K562 (cell line): ENCODE measurements around the gene COL4A1. TPM values are rescaled to one million over a fixed set of nuclear protein-coding genes. Genes with fewer than 3 reads are reported as not detected.

Experiments
- ATAC-seq: fragments of 200-7000 bp; cut with Tn5 transposase; 3 replicates; pipeline ENCODE4 v1.9.1; 2020; ENCODE audit warnings: moderate library complexity
- BruUV-seq: library from RNA; stranded (reverse); fragments of 400-500 nt; replicated peaks from 2 replicates; lab custom pipeline; 2021; lab: Mats Ljungman, UMichigan
- CTCF ChIA-PET: fragments of 300-600 bp; formaldehyde crosslinking; extraction: SDS; loops from one replicate; lab custom pipeline; 2021; ENCODE audit warnings: low intra/inter-chr PET ratio; lab: Yijun Ruan, JAX
- POLR2A ChIA-PET: fragments of 300-600, 350-650 bp; sonication (Branson Sonifier 250); formaldehyde crosslinking; extraction: SDS; loops from one replicate; lab custom pipeline; 2021; ENCODE audit warnings: antibody characterized with exemption, inconsistent platforms; lab: Yijun Ruan, JAX
- DNase-seq, 4 experiments: peaks; one replicate each; pipeline versions ENCODE4 v3.0.0 to v3.0.0-alpha.2; 2011 to 2018; ENCODE audit warnings: low spot score in 3 of 4, mixed read lengths in 3 of 4; ENCODE audit errors: extremely low read depth in 1 of 4
- FAIRE-seq: peaks from 2 replicates; lab custom pipeline; 2011; peaks lifted over from hg19 to GRCh38; lab: Jason Lieb, UNC
- H2AFZ ChIP-seq: 2 replicates; pipeline ENCODE4 v1.6.0; 2011; ENCODE audit warnings: low read depth, low read length, control low read depth, inconsistent platforms
- H3K27ac ChIP-seq: fragments of 200-600 bp; 3 replicates; pipeline ENCODE4 v1.8.0; 2011; ENCODE audit warnings: low read depth, mild to moderate bottlenecking, control low read depth, inconsistent platforms, low read length, moderate library complexity, mixed read lengths; ENCODE audit errors: extremely low read depth
- H3K27me3 ChIP-seq, 2 experiments: fragments of 300-600 bp in 1 of 2; 2 replicates in 1 of 2; 3 replicates in 1 of 2; pipeline versions ENCODE4 v1.6.0 to v1.8.0; 2011; ENCODE audit warnings: inconsistent platforms in 2 of 2, low read length in 2 of 2, mild to moderate bottlenecking in 1 of 2, mixed read lengths in 1 of 2, moderate library complexity in 1 of 2; ENCODE audit not compliant: control insufficient read depth in 2 of 2, insufficient read depth in 2 of 2
- H3K36me3 ChIP-seq: fragments of 300-600 bp; 3 replicates; pipeline ENCODE4 v1.8.0; 2011; ENCODE audit warnings: mild to moderate bottlenecking, low read length, inconsistent platforms; ENCODE audit not compliant: control insufficient read depth, insufficient read depth
- H3K4me1 ChIP-seq, 2 experiments: fragments of 200-600 bp in 1 of 2; replicated peaks in 1 of 2; 2 replicates in 1 of 2; 3 replicates in 1 of 2; pipeline versions ENCODE4 v1.5.1 to v1.8.0; 2011; ENCODE audit warnings: inconsistent platforms in 2 of 2, low read length in 2 of 2, mild to moderate bottlenecking in 1 of 2, mixed read lengths in 1 of 2, moderate library complexity in 1 of 2; ENCODE audit not compliant: control insufficient read depth in 2 of 2, insufficient read depth in 2 of 2
- H3K4me2 ChIP-seq: 2 replicates; pipeline ENCODE4 v1.6.1; 2011; ENCODE audit warnings: low read length, control low read depth, inconsistent platforms, mixed read lengths; ENCODE audit not compliant: insufficient read depth
- H3K4me3 ChIP-seq: fragments of 200-600 bp; sonication (generic), shearing (Covaris generic); 2 replicates; pipeline ENCODE4 v1.5.1; 2016; ENCODE audit warnings: control low read depth, inconsistent platforms
- H3K79me2 ChIP-seq: fragments of 200-600 bp; 3 replicates; pipeline ENCODE4 v1.8.0; 2011; ENCODE audit warnings: low read length, inconsistent platforms; ENCODE audit not compliant: control insufficient read depth, insufficient read depth
- H3K9ac ChIP-seq, 2 experiments: 2 replicates each; pipeline versions ENCODE4 v1.6.0 to v1.6.1; 2011; ENCODE audit warnings: low read depth in 2 of 2, low read length in 2 of 2, control low read depth in 1 of 2, inconsistent platforms in 1 of 2, mild to moderate bottlenecking in 1 of 2, mixed read lengths in 1 of 2; ENCODE audit not compliant: insufficient read depth in 1 of 2
- H3K9me1 ChIP-seq: one replicate; pipeline ENCODE4 v1.6.0; 2011; ENCODE audit warnings: inconsistent platforms, mild to moderate bottlenecking, low read length, moderate library complexity; ENCODE audit not compliant: control insufficient read depth, insufficient read depth
- H3K9me3 ChIP-seq: replicated peaks from 2 replicates; pipeline ENCODE4 v1.5.1; 2011; ENCODE audit warnings: low read depth, low read length, inconsistent platforms; ENCODE audit not compliant: control insufficient read depth, insufficient read depth
- H4K20me1 ChIP-seq: replicated peaks from 2 replicates; pipeline ENCODE4 v1.6.1; 2011; ENCODE audit warnings: low read length, inconsistent platforms, mixed read lengths; ENCODE audit not compliant: control insufficient read depth, insufficient read depth
- BRD9 ChIP-seq: fragments of 450-650 bp; IDR thresholded peaks from 2 replicates; pipeline ENCODE4 v1.6.1; 2018; ENCODE audit warnings: low read depth; ENCODE audit not compliant: partially characterized antibody
- ESRRA ChIP-seq: fragments of 450-650 bp; IDR thresholded peaks from 2 replicates; pipeline ENCODE4 v1.6.1; 2014; ENCODE audit warnings: low read depth, mild to moderate bottlenecking, moderate library complexity, borderline replicate concordance
- HIVEP1 ChIP-seq: fragments of 250-450 bp; sonication (Bioruptor Pico); IDR thresholded peaks from 2 replicates; pipeline ENCODE4 v1.4.0; 2020; ENCODE audit warnings: mild to moderate bottlenecking
- MAFG ChIP-seq: fragments of 450-650 bp; conservative IDR thresholded peaks from 2 replicates; pipeline ENCODE4 v1.6.1; 2016; ENCODE audit warnings: missing genetic modification characterization, missing compliant biosample characterization
- NFE2L1 ChIP-seq: fragments of 450-650 bp; IDR thresholded peaks from 2 replicates; pipeline ENCODE4 v1.6.1; 2016; ENCODE audit warnings: missing genetic modification characterization, low read depth, mild to moderate bottlenecking, missing compliant biosample characterization, moderate library complexity, borderline replicate concordance
- PHB ChIP-seq: fragments of 250-450 bp; sonication (Bioruptor Pico); IDR thresholded peaks from 2 replicates; pipeline ENCODE4 v1.5.0; 2021
- SNIP1 ChIP-seq: fragments of 450-650 bp; IDR thresholded peaks from 2 replicates; pipeline ENCODE4 v1.7.1; 2017; ENCODE audit warnings: low read depth, mild to moderate bottlenecking
- XRCC5 ChIP-seq: fragments of 200-400 bp; formaldehyde crosslinking; IDR thresholded peaks from 2 replicates; pipeline ENCODE4 v1.6.1; 2017; ENCODE audit warnings: low read depth, mild to moderate bottlenecking, low read length
- ZBTB1 ChIP-seq: sonication (generic); formaldehyde crosslinking; IDR thresholded peaks from 2 replicates; pipeline ENCODE4 v1.8.1; 2023; ENCODE audit warnings: missing genetic modification reagents, low read depth, mild to moderate bottlenecking, borderline replicate concordance
- ZNF174 ChIP-seq: fragments of 250-450 bp; sonication (Bioruptor Pico); IDR thresholded peaks from 2 replicates; pipeline ENCODE4 v1.4.0; 2020; ENCODE audit warnings: mild to moderate bottlenecking
- WGBS: fragments of 100-300 bp; shearing (Covaris generic); methylation state at CpG from one replicate; pipeline ENCODE4 v1.1.6; 2016; ENCODE audit warnings: low coverage, mixed read lengths; ENCODE audit not compliant: insufficient coverage; ENCODE audit errors: missing lambda C conversion rate; 5-methylcytosine and 5-hydroxymethylcytosine counted together
- in situ Hi-C: fragments of 300-500 bp; cut with MboI; formaldehyde crosslinking; loops from 4 replicates; pipeline ENCODE4 v1.15.0; 2018; ENCODE audit warnings: inconsistent platforms, mixed read lengths
- intact Hi-C: fragments of 100-400 bp; cut with micrococcal nuclease; formaldehyde crosslinking; loops from 2 replicates; pipeline ENCODE4 v1.14.2; 2022
- polyA plus RNA-seq, 8 experiments: library from polyadenylated mRNA; depleted of rRNA in 4 of 8; stranded (reverse) in 5 of 8; unstranded in 3 of 8; fragments of >200 nt; fragmentation: Nextera tagmentation in 2 of 8; fragmentation: Illumina TruSeq in 1 of 8; extraction: Ambion mirVana in 2 of 8; extraction: Trizol in 1 of 8; gene quantifications; 2 replicates each; pipeline versions ENCODE4 v1.2.1 to v1.2.3, GENCODE V29; 2011 to 2014; ENCODE audit warnings: inconsistent platforms in 1 of 8, missing spikeins in 1 of 8
- total RNA-seq, 7 experiments: library from RNA; depleted of rRNA in 6 of 7; stranded (reverse); fragments of >200 nt in 6 of 7; fragmentation: Illumina TruSeq in 2 of 7; extraction: Trizol in 2 of 7; gene quantifications; 2 replicates each; pipeline versions ENCODE4 v1.2.1 to v1.2.3, GENCODE V29; 2011 to 2021; ENCODE audit warnings: low replicate concordance in 1 of 7
- TF ChIP-seq, protein P1 (sequence below): fragments of 200-800 bp; sonication (Bioruptor generic); IDR thresholded peaks from 2 replicates; pipeline ENCODE4 v1.6.1; 2017; ENCODE audit warnings: missing genetic modification characterization, missing compliant biosample characterization

Gene COL4A1
- total and polyA plus RNA-seq, 9 of the 15 experiments (the other 6 are each of a cell fraction or from before 2014, with no cell fraction given) = 0.35 TPM; not detected in 8

DNA sequence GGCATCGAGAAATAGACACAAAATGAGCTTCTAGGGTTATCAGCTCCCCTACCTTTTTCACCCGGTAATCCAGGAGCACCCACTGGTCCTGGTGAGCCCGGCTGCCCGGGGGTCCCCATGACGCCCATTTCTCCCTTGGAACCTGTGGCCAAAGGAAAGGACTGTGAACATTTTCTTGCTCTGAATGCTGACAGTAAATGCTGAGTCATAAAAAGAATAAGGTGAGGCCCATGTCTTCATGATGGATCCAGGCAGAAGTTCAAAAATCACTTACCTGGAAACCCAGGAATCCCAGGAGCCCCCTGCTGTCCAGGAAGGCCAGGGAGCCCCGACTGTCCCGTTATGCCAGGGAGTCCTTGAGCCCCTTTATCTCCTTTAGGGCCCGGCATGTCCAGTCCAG is 129.2 kb downstream of the COL4A1 start:
- Histone ChIP-seq H3K9me3 (no peaks in the 10 kb centered on the region), H3K4me1 (no peaks in the 10 kb centered on the region), H3K27ac (no peak overlapping the region), H3K4me2 (no peak overlapping the region), H2AFZ (no peak overlapping the region), H3K36me3 (no peaks in the 10 kb centered on the region), H3K27me3 (peaks cover 0 to 22% of the 10 kb centered on the region in 2 experiments; a peak in 2 of 5 replicates), H3K79me2 (no peaks in the 10 kb centered on the region), H3K9ac (no peak overlapping the region), H3K9me1 (no peaks in the 10 kb centered on the region), H3K4me3 (no peak overlapping the region), H4K20me1 (no peaks in the 10 kb centered on the region)
- FAIRE-seq (no peak), ATAC-seq (no peak), DNase-seq (no peak)
- in situ Hi-C loops (no loop called here), intact Hi-C loops (no loop called here)
- WGBS = 2% methylated on average over 8 of the region's 8 CpGs
- TF ChIP-seq MAFG (tag) (peak; percentile 38), ZBTB1 (CRISPR knock-in tag) (no peak)
- POLR2A ChIA-PET = no interaction called here
- CTCF ChIA-PET = no interaction called here
- no TSS peak for BruUV-seq

DNA sequence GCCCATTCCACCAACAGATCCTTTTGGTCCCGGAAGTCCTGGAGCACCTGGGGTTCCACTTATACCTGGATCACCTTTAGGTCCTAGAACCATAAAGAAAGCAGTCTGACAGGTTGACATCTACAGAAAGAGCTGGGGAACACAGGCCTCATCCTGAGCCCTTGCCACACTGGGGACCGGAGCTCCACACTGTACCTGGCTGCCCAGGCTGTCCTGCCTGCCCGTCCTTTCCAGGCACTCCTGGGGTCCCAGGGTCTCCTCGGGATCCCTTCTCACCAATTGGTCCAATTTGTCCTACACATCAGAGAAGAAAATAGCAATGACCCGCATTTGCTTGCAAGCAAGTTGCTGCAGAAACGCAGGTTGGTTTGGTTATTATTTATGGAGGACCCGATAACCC is 130.5 kb downstream of the COL4A1 start:
- POLR2A ChIA-PET = interaction anchor here (0.6 kb wide), 2 partner anchors 42 to 169 kb away, joined by 3 read pairs; no protein-coding TSS in a partner anchor
- no peaks in the 10 kb centered on the region for H3K9me3 ChIP-seq
- WGBS = 0% methylated on average over 5 of the region's 7 CpGs
- no peak overlapping the region for H3K4me3 ChIP-seq
- H2AFZ ChIP-seq = no peak overlapping the region
- FAIRE-seq (no peak), ATAC-seq (no peak), DNase-seq (no peak)
- H3K9ac ChIP-seq = no peak overlapping the region
- no peaks in the 10 kb centered on the region for H3K9me1 ChIP-seq
- no peaks in the 10 kb centered on the region for H4K20me1 ChIP-seq
- CTCF ChIA-PET = no interaction called here
- BruUV-seq = no TSS peak
- intact Hi-C loops = no loop called here
- no peak overlapping the region for H3K4me2 ChIP-seq
- no peak overlapping the region for H3K27ac ChIP-seq
- peaks cover 0 to 21% of the 10 kb centered on the region in 2 experiments; a peak in 2 of 5 replicates for H3K27me3 ChIP-seq
- no peaks in the 10 kb centered on the region for H3K79me2 ChIP-seq
- H3K4me1 ChIP-seq = no peaks in the 10 kb centered on the region
- in situ Hi-C loops = no loop called here
- H3K36me3 ChIP-seq = no peaks in the 10 kb centered on the region
- TF ChIP-seq, protein P1, sequence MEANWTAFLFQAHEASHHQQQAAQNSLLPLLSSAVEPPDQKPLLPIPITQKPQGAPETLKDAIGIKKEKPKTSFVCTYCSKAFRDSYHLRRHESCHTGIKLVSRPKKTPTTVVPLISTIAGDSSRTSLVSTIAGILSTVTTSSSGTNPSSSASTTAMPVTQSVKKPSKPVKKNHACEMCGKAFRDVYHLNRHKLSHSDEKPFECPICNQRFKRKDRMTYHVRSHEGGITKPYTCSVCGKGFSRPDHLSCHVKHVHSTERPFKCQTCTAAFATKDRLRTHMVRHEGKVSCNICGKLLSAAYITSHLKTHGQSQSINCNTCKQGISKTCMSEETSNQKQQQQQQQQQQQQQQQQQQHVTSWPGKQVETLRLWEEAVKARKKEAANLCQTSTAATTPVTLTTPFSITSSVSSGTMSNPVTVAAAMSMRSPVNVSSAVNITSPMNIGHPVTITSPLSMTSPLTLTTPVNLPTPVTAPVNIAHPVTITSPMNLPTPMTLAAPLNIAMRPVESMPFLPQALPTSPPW (CRISPR knock-in tag) = no peak
- TF ChIP-seq BRD9 (no peak), NFE2L1 (tag) (no peak), HIVEP1 (CRISPR knock-in tag) (no peak), PHB (CRISPR knock-in tag) (no peak), SNIP1 (no peak), ESRRA (no peak), ZNF174 (CRISPR knock-in tag) (no peak), XRCC5 (no peak)
